ENCODE measurements around the gene MPPED2. TPM values are rescaled to one million over a fixed set of nuclear protein-coding genes. Genes with fewer than 3 reads are reported as not detected.

Gene MPPED2
- total RNA-seq, 1 experiment from 2014 or later = not detected

- no peak overlapping the region for H2AFZ ChIP-seq (ENCODE audit: low read depth, low read length, poor library complexity, severe bottlenecking)
- no peak overlapping the region for H3K9ac ChIP-seq (ENCODE audit: low read length)
- ChIA-PET CTCF (no interaction called here), POLR2A (no interaction called here), RAD21 (ENCODE audit: low non-redundant PET in 1 of 2, low total read pairs in 2 of 2, uncharacterized antibody in 2 of 2, unreplicated experiment in 2 of 2) (no interaction called here)
- no peaks in the 10 kb centered on the region for H4K20me1 ChIP-seq (ENCODE audit: insufficient read depth)
- no peaks in the 10 kb centered on the region for H3K9me3 ChIP-seq (ENCODE audit: control insufficient read depth in 1 of 2, insufficient read depth in 1 of 2, low read depth in 1 of 2, low read length in 2 of 2)
- DNase-seq (ENCODE audit: low read depth, low spot score) (no peak), ATAC-seq (no peak)
- intact Hi-C loops (cut with micrococcal nuclease) = no loop called here
- no peaks in the 10 kb centered on the region for H3K9me2 ChIP-seq (ENCODE audit: insufficient read depth)
- no peak for TF ChIP-seq ELF1 (IDR thresholded peaks at IDR 0.05; ENCODE audit: borderline replicate concordance, low read depth)
- TF ChIP-seq CTCF (IDR thresholded peaks at IDR 0.05 in 2 of 3, conservative IDR thresholded peaks at IDR 0.05 in 1 of 3; ENCODE audit: borderline replicate concordance in 1 of 3, insufficient read depth in 1 of 3, low read depth in 2 of 3, low read length in 2 of 3) = no peak
- no peak for TF ChIP-seq JUND (IDR thresholded peaks at IDR 0.05)
- TF ChIP-seq YY1 (IDR thresholded peaks at IDR 0.05; ENCODE audit: extremely low read depth, insufficient replicate concordance, low read depth, low read length) = no peak
- TF ChIP-seq TCF7L2 (IDR thresholded peaks at IDR 0.05; ENCODE audit: borderline replicate concordance, extremely low read depth, insufficient read depth, insufficient read length) = no peak
- no peak for TF ChIP-seq MAX (IDR thresholded peaks at IDR 0.05)
- no peak for TF ChIP-seq CEBPB (IDR thresholded peaks at IDR 0.05; ENCODE audit: low read depth)
- no peak for TF ChIP-seq SIN3A (IDR thresholded peaks at IDR 0.05; ENCODE audit: low read depth)
- TF ChIP-seq EZH2phosphoT487 (IDR thresholded peaks at IDR 0.05; ENCODE audit: borderline replicate concordance) = no peak
- no peak for TF ChIP-seq ZBTB33 (IDR thresholded peaks at IDR 0.05; ENCODE audit: extremely low read depth, insufficient replicate concordance, low read length)
- TF ChIP-seq ZNF274 (IDR thresholded peaks at IDR 0.05; ENCODE audit: low read depth, low read length) = no peak
- H3K4me2 ChIP-seq (ENCODE audit: low read length) = no peak overlapping the region
- no TSS peak for BruUV-seq (replicated peaks)
- no peaks in the 10 kb centered on the region for H3K79me2 ChIP-seq (ENCODE audit: insufficient read depth, low read length)
- peaks cover 30% of the 10 kb centered on the region for H3K27me3 ChIP-seq (ENCODE audit: insufficient read depth, low read length)
- H3K4me1 ChIP-seq (ENCODE audit: control insufficient read depth in 1 of 2, insufficient read depth in 2 of 2, low read length in 2 of 2) = no peaks in the 10 kb centered on the region
- no peak overlapping the region for H3K27ac ChIP-seq (ENCODE audit: low read depth, low read length)
- no peak overlapping the region for H3K4me3 ChIP-seq (replicated peaks in 1 of 2; ENCODE audit: low read depth in 1 of 2, low read length in 2 of 2)
- no peaks in the 10 kb centered on the region for H3K36me3 ChIP-seq (ENCODE audit: control insufficient read depth in 1 of 2, insufficient read depth in 2 of 2, low read length in 2 of 2)
These were observed 88.6 kb downstream of the MPPED2 start for GRCh38 chr11:30497600-30497999.
